ENCODE data around the gene ELAVL1. TPM values are rescaled to one million over a fixed set of nuclear protein-coding genes. Genes with fewer than 3 reads are reported as not detected.

ELAVL1 gene
- total RNA-seq, 1 donor from 2014 or later = 89.6 TPM

DNA sequence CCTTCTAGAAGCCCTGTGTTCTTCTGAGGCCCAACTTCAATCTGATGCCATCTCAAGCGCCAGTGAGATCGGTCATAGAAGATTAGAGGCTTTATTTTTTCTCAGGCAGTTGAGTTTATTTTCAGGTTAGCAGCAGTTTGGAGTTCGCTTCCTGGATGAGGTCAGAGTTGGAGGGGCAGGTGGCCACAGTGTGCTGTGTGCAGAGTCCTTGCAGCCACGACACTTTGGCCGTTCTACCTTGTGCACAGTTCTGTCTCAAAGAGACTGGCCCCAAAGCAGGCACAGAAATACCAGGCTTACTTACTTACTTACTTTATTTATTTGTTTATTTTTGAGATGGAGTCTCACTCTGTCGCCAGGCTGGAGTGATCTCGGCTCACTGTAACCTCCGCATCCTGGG, 15.9 kb upstream of the ELAVL1 start:
- H3K4me3 Mint-ChIP-seq (ENCODE audit: unreplicated experiment) = no peak overlapping the region
- no peak for DNase-seq (ENCODE audit: extremely low spot score, unreplicated experiment)

DNA sequence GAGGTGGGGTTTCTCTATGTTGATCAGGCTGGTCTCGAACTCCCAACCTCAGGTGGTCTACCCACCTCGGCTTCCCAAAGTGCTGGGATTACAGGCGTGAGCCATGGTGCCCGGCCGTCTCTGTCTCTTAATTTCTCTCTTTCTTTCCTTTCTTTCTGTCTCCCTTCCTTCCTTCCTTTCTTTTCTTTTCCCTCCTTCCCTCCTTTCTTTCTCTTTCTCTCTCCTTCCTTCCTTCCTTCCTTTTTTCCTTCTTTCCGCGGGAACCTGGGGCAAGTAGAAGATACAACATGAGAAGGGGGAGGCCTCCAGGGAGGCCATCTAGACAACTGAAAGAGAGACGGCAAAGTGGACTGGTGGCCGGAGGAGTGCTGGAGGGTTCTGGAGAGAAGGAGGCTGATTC, 15.2 kb upstream of the ELAVL1 start:
- Mint-ChIP-seq H3K9me3 (ENCODE audit: unreplicated experiment) (no peaks in the 10 kb centered on the region), H3K27me3 (ENCODE audit: unreplicated experiment) (no peaks in the 10 kb centered on the region), H3K4me1 (ENCODE audit: unreplicated experiment) (peaks cover 12% of the 10 kb centered on the region), H3K36me3 (ENCODE audit: unreplicated experiment) (peaks cover 4% of the 10 kb centered on the region), H3K27ac (ENCODE audit: unreplicated experiment) (peak overlapping the region; percentile 13), H3K4me3 (ENCODE audit: unreplicated experiment) (no peak overlapping the region)
- TF ChIP-seq CTCF (IDR thresholded peaks at IDR 0.05) = no peak
- DNase-seq (ENCODE audit: extremely low spot score, unreplicated experiment) = no peak

More for the DNA sequence above, 15.9 kb upstream of the ELAVL1 start:
- no peak overlapping the region for H3K27ac Mint-ChIP-seq (ENCODE audit: unreplicated experiment)
- H3K9me3 Mint-ChIP-seq (ENCODE audit: unreplicated experiment) = no peaks in the 10 kb centered on the region
- TF ChIP-seq CTCF (IDR thresholded peaks at IDR 0.05) = no peak
- H3K4me1 Mint-ChIP-seq (ENCODE audit: unreplicated experiment) = peaks cover 12% of the 10 kb centered on the region
- peaks cover 4% of the 10 kb centered on the region for H3K36me3 Mint-ChIP-seq (ENCODE audit: unreplicated experiment)
- no peaks in the 10 kb centered on the region for H3K27me3 Mint-ChIP-seq (ENCODE audit: unreplicated experiment)

- DNase-seq (ENCODE audit: extremely low spot score, unreplicated experiment) = no peak
- no peaks in the 10 kb centered on the region for H3K9me3 Mint-ChIP-seq (ENCODE audit: unreplicated experiment)
Observed at GRCh38 chr19:8017808-8018207, 12.4 kb upstream of the ELAVL1 start.

GRCh38 chr19:8004723-8005513, 523 bp downstream of the ELAVL1 start:
- Mint-ChIP-seq H3K27me3 (ENCODE audit: unreplicated experiment) (no peaks in the 10 kb centered on the region), H3K27ac (ENCODE audit: unreplicated experiment) (peak overlapping the region; percentile 76), H3K36me3 (ENCODE audit: unreplicated experiment) (no peaks in the 10 kb centered on the region), H3K4me1 (ENCODE audit: unreplicated experiment) (peaks cover 34% of the 10 kb centered on the region), H3K9me3 (ENCODE audit: unreplicated experiment) (no peaks in the 10 kb centered on the region), H3K4me3 (ENCODE audit: unreplicated experiment) (peak overlapping the region; percentile 92)
- no peak for TF ChIP-seq CTCF (IDR thresholded peaks at IDR 0.05)
- DNase-seq (ENCODE audit: extremely low spot score, unreplicated experiment) = no peak

More at GRCh38 chr19:8017808-8018207, 12.4 kb upstream of the ELAVL1 start:
- H3K4me1 Mint-ChIP-seq (ENCODE audit: unreplicated experiment) = peaks cover 6% of the 10 kb centered on the region
- peaks cover 4% of the 10 kb centered on the region for H3K36me3 Mint-ChIP-seq (ENCODE audit: unreplicated experiment)
- H3K27ac Mint-ChIP-seq (ENCODE audit: unreplicated experiment) = no peak overlapping the region
- no peaks in the 10 kb centered on the region for H3K27me3 Mint-ChIP-seq (ENCODE audit: unreplicated experiment)
- no peak overlapping the region for H3K4me3 Mint-ChIP-seq (ENCODE audit: unreplicated experiment)
- no peak for TF ChIP-seq CTCF (IDR thresholded peaks at IDR 0.05)

GRCh38 chr19:8004001-8004400, 1.4 kb downstream of the ELAVL1 start:
- Mint-ChIP-seq H3K27ac (ENCODE audit: unreplicated experiment) (peak overlapping the region; percentile 76), H3K4me3 (ENCODE audit: unreplicated experiment) (peak overlapping the region; percentile 92), H3K4me1 (ENCODE audit: unreplicated experiment) (peaks cover 34% of the 10 kb centered on the region), H3K9me3 (ENCODE audit: unreplicated experiment) (no peaks in the 10 kb centered on the region), H3K36me3 (ENCODE audit: unreplicated experiment) (no peaks in the 10 kb centered on the region), H3K27me3 (ENCODE audit: unreplicated experiment) (no peaks in the 10 kb centered on the region)
- DNase-seq (ENCODE audit: extremely low spot score, unreplicated experiment) = no peak
- TF ChIP-seq CTCF (IDR thresholded peaks at IDR 0.05) = no peak
